ENCODE data around the gene TBC1D22A.
"Not testable (repeated sequence)": the region's sequence is repeated elsewhere in the genome, so short reads cannot be mapped to it uniquely, and the experiment has no call there.

DNA sequence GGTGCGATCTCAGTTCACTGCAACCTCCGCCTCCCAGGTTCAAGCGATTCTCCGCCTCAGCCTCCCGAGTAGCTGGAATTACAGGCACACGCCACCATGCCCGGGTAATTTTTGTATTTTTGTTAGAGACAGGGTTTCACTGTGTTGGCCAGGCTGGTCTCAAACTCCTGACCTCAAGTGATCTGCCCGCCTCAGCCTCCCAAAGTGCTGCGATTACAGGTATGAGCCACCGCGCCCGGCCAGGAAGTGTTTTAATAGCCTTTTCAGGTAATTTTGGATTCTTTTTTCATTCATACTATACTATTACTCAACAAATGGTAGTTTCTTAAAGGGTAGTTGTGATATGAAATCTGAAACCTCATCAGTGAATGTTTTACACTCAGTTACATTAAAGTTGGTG, 216.2 kb downstream of the TBC1D22A start:
- TF ChIP-seq, protein P1, sequence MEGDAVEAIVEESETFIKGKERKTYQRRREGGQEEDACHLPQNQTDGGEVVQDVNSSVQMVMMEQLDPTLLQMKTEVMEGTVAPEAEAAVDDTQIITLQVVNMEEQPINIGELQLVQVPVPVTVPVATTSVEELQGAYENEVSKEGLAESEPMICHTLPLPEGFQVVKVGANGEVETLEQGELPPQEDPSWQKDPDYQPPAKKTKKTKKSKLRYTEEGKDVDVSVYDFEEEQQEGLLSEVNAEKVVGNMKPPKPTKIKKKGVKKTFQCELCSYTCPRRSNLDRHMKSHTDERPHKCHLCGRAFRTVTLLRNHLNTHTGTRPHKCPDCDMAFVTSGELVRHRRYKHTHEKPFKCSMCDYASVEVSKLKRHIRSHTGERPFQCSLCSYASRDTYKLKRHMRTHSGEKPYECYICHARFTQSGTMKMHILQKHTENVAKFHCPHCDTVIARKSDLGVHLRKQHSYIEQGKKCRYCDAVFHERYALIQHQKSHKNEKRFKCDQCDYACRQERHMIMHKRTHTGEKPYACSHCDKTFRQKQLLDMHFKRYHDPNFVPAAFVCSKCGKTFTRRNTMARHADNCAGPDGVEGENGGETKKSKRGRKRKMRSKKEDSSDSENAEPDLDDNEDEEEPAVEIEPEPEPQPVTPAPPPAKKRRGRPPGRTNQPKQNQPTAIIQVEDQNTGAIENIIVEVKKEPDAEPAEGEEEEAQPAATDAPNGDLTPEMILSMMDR (conservative IDR thresholded peaks at IDR 0.05; ENCODE audit: low read depth, low read length), result not testable (repeated sequence)
- not testable (repeated sequence) for TF ChIP-seq EZH2phosphoT487 (IDR thresholded peaks at IDR 0.05; ENCODE audit: borderline replicate concordance, low read length)

All from PC-3 (cell line).